GM18951 (cell line): ENCODE data around the gene PPM1H.
"Not testable (repeated sequence)": the region's sequence is repeated elsewhere in the genome, so short reads cannot be mapped to it uniquely, and the experiment has no call there.

ENCODE experiments used
- POLR2A ChIP-seq: IDR thresholded peaks from 4 replicates; pipeline ENCODE4 v1.6.1; 2011; ENCODE audit warnings: mild to moderate bottlenecking; ENCODE audit not compliant: insufficient read length, insufficient read depth; ENCODE audit errors: extremely low read depth
- in situ Hi-C: fragments of 300-500 bp; cut with MboI; formaldehyde crosslinking; loops from one replicate; pipeline ENCODE4 v1.12.0; 2022; ENCODE audit warnings: low sequenced_read_pairs, mixed read lengths, inconsistent platforms; ENCODE audit not compliant: unreplicated experiment

PPM1H gene

DNA sequence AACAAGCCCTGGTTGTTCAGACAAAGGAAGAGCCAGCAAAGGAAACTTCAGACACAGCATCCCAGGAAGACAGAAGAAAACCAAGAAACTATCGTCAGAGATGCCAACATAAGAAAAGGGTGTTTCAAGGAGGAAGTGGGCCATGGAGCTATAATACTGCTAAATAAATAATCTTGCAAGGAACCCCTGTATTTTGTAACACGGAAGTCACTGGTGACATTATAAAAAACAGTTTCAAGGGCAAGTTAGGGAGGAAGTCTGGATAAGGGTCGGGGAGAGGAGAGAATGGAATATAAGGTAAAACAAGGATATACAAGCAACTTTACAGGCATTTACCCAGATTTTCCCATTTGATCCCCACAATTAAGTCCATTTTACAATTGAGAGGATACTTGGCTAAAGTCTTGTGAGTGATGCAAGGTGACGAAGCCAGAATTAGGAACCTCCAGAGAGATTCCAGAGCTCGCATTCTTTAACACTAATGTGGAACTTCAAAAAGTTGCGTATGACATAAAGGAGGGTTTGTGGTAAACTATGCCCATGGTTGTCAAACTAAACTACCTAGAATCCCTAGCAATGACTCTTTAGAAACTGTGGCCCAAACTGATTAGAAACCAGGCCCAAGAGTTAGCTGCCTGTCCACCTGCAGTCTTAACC, 46.4 kb downstream of the PPM1H start:
- in situ Hi-C loops = no loop called here
- TF ChIP-seq POLR2A = no peak

DNA sequence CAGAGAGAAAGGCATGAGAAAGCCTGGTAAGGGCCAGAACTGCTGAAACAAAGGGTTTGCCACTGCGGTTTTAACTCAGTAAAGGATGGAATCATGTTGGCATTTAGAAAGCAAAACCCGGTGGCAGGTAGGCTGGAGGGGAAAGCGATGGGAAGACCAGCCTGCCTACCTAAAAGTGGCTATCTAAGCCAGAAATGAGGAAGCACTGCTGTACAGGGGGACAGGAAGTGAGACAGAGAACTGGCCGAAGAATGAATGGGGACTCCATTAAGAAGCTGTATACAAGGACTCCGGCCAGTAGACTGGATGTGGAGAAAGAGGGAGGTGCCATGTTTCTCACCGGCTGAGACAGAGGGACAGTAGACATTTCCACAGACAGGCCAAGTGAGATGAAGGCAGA, 48.2 kb downstream of the PPM1H start:
- TF ChIP-seq POLR2A = no peak
- in situ Hi-C loops = no loop called here

DNA sequence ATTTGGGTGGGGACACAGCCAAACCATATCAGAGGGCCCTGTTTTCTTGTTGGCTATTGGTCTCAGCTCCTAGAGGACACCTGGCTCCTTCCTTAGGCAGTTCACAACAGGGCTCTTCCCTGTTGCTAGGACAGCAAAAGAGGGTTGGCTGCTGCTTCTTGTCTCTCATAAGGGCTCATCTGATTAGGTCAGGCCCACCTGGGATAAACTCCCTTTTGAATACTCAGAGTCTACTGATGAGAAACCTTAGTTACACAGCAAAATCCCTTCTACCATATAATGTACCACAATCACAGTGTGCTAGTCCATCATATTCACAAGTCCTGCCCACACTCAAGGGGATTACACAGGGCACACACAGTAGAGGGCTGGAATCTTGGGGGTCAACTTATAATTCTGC, 49.7 kb downstream of the PPM1H start:
- in situ Hi-C loops = no loop called here
- no peak for TF ChIP-seq POLR2A

DNA sequence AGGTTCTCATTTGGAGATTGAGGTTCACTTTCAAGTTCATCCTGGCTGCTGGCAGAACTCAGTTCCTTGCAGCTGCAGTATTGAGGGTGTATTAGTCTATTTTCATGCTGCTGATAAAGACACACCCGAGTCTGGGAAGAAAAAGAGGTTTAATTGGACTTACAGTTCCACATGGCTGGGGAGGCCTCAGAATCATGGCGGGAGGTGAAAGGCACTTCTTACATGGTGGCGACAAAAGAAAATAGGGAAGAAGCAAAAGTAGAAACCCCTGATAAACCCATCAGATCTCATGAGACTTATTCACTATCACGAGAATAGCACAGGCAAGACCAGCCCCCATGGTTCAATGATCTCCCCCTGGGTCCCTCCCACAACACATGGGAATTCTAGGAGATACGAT, 50.1 kb downstream of the PPM1H start:
- in situ Hi-C loops = not testable (repeated sequence)

DNA sequence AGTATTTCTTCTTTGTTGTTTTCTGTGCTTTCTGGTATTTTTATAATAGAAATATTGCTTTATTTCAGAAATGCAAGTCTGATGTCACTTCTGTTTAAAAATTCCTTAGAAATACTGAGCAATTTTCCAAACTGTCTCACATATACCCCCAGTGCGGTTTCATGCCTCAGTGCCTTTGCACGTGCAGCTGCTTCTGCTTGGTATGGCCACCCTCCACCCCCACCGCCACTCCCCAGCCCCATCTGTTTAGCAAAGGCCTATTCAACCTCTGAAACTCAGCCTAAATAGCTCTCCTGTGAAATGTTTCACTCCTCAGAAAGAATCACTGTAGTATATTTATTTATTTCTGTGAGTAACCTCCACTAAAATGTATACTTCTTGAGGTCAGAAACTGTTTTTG, 52.3 kb downstream of the PPM1H start:
- in situ Hi-C loops = no loop called here
- no peak for TF ChIP-seq POLR2A

DNA sequence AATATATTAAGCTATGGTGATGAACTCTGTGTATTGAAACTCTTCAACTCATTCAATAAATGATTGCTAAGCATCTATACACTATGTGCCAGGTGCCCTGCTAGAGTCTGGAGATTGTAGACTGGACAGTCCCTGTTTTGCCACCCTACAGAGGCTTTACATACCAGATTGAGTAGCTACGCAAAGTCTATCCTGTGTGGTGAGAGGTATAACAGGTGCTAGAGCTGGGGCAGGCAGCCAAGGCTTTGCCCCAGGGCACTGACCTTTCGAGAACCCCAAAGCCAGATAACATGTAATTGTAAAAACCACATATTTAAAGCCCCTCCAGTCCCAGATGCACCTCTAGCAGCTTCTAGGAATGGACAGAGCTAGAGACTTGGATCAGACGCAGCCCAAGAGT, 52.8 kb downstream of the PPM1H start:
- in situ Hi-C loops = no loop called here
- no peak for TF ChIP-seq POLR2A

DNA sequence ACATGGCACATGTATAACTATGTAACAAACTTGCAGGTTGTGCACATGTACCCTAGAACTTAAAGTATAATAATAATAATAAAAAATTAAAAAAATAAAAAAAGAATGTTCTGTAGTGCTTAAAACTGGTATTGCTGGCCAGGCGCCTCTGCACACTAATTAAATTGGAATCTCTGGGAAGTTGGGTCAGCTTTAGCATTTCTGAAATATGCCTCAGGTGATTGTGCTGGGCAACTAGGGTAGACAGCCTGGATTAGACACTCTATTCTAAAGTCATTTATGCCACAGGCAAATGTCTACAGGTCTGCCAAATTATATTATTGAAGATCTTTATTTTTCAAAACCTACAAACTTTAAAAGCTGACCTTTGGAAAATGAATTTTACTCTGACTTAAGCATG, 55.3 kb downstream of the PPM1H start:
- no peak for TF ChIP-seq POLR2A
- in situ Hi-C loops = no loop called here

DNA sequence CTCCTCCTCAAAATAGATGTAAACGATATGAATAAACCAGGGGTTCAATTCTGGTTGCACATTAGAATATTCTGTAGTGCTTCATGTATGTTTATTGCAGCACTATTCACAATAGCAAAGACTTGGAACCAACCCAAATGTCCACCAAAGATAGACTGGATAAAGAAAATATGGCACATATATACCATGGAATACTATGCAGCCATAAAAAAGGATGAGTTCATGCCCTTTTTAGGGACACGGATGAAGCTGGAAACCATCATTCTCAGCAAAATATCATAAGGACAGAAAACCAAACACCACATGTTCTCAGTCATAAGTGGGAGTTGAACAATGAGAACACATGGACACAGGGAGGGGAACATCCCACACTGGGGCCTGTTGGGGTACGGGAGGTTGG, 55.7 kb downstream of the PPM1H start:
- in situ Hi-C loops = not testable (repeated sequence)

DNA sequence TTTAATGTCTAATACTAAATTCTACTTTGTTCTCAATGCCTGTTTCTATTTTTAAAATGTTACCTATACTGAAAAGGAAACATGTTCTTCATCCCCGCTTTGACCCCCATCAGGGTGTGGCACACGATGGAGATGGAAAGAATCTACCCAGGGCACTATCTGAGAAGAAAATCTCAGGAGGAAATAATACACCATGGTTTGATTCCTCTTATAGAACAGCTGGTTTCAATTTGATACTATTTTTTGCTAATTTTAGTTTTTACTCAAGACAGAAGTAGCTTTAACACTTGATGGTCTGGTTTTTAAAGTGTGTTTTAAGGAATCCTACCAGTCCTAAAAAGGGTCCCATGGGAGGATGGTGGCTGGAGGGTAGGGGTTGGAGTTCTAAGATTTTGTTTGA, 56.7 kb downstream of the PPM1H start:
- TF ChIP-seq POLR2A = no peak
- in situ Hi-C loops = no loop called here

DNA sequence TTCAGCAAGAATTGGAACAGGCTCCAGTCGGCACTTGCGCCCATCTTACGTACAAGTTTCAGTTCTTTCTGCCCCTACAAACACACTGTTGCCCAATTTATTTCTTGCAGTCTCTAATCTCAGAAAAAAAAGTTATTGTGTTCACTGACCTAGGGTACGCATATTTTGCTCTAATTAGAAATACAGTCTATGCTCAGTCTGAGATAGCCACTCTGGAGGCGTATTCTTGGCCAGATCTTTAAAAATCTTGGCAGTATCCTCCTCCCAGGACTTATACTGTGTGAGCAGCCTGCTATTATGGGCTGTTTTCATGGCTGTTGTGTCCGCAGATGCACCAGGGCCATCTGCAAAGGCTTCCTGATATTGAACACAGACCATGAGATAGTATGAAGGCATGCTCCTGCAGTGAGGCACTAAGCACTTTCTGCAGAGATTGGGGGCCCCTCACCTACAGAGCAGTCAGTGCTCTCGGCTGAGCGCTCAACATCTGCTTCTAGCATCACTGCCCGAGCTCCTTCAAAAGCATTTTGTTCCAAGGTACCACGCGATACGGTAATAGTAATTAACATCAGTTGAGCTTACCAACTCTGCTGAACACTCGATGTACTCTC, 57.9 kb downstream of the PPM1H start:
- in situ Hi-C loops = no loop called here

DNA sequence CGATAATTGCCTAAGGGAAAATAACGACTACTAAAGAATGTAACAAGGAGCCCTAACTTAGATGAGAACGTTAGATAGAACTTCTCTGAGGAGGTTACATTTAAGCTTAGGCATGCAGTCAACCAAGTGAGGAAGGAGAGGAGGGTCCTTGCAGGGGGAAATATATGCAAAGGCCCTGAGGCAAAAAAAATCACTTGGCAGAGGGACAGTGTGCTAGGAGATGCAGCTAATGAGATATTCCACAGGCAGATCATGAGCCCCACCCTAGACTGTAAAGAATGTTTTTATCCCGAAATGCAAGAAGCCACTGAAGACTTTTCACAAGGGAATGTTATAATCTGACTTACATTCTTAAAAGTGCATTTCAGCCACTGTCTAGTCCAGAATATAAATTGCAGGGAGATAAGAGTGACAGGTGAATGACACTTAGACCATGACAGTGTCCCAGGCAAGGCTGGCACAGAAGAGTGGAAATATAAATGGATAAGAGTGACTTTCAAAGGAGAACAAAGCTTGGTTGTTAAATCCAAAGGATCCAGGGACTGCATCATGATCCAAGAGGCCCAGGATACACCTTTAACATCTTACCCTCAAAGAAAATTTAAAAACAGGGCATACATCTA, 61.0 kb downstream of the PPM1H start:
- TF ChIP-seq POLR2A = no peak
- in situ Hi-C loops = no loop called here

More for the DNA sequence above, 57.9 kb downstream of the PPM1H start:
- TF ChIP-seq POLR2A = no peak

DNA sequence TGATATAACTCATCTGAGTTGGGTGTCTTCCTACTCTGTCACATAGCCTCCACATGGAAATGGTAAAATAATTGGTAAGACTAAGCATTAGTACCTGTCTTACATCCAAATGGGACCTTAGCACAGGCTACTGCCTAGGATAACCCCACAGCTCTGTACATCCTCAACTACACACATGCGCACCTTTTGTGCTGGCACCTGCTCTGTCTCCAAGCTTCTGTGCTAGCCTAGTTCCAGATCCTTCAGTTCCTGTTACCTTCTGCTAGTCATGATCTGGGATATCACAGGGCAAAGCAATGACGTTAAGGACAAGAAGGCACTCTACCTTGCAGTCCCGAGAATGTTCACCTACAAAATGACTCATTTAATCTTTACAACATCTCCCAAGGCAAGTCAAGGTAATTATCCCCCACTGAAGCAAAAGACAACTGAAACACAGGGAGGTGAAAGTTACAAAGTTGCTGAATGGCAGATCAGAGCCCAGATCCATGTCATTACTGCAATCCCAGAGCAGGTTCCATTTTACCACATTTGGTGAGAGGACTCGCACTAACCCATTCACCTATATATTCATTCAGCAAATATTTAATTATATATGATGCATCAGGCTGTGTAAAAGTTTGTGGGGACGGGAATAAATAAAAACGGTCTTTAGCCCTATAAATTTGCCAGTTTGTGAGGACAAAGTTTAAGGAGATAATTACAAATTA, 61.7 kb downstream of the PPM1H start:
- no peak for TF ChIP-seq POLR2A
- in situ Hi-C loops = no loop called here

DNA sequence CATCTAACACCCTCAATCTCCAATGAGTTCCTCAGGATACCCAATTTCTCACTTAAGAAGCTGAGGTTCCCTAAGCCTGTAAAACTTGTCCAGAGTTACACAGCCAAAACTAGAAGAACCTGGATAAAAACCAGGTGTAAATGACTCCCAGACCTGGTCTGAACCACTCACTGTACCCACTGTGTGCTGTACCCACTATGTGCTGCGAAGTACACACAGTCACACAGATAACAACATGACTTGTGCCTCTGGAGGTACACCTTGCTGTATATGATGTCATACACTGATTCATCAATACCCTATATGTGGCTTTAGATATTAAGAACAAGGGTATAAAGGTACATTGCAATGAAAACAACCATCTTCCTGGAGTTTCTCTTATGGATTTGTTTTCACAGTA, 66.1 kb downstream of the PPM1H start:
- TF ChIP-seq POLR2A = no peak
- in situ Hi-C loops = no loop called here
